Hepatocyte (in vitro differentiated cells): ENCODE data around the gene BOD1.

Source experiments
- EZH2 ChIP-seq: fragments of 200-600 bp; sonication (generic); IDR thresholded peaks from 2 replicates; pipeline ENCODE4 v1.6.1; 2016; ENCODE audit warnings: antibody characterized with exemption, mild to moderate bottlenecking, borderline replicate concordance
- EZH2phosphoT487 ChIP-seq: fragments of 200-600 bp; sonication (generic); IDR thresholded peaks from one replicate; pipeline ENCODE4 v1.6.1; 2018; ENCODE audit warnings: antibody characterized with exemption, mild to moderate bottlenecking, low read depth, moderate library complexity; ENCODE audit not compliant: unreplicated experiment, severe bottlenecking
- TF ChIP-seq, protein P1 (sequence below): fragments of 200-600 bp; sonication (generic); IDR thresholded peaks from 2 replicates; pipeline ENCODE4 v1.5.1; 2016; ENCODE audit warnings: antibody characterized with exemption, mild to moderate bottlenecking; ENCODE audit not compliant: poor library complexity

DNA sequence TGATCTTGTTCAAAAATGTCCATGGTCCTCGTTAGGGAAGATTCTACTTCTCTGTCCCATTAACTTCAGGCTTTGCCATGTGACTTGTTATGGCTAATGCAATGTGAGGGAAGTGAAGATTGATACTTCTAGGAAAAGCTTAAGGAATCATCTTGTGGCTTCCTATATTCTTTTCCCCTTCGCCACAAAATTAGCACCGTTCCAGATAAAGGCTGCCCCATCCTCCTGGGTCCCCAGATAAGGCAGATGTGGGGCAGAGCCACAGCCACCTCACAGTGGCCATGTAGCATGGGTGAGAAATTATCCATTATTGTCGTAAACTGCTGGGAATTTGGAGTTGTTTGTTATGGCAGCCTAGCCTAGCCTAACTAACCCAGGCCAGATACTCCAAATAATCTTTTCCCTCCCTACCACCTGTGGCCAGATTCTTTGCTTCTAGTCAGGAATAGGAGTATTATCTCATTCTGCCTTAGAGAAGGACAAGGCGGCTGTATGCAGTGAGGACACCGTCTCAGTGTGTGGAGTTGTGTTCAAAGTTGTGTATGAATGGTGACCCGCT is 31.9 kb upstream of the BOD1 start:
- TF ChIP-seq, protein P1, sequence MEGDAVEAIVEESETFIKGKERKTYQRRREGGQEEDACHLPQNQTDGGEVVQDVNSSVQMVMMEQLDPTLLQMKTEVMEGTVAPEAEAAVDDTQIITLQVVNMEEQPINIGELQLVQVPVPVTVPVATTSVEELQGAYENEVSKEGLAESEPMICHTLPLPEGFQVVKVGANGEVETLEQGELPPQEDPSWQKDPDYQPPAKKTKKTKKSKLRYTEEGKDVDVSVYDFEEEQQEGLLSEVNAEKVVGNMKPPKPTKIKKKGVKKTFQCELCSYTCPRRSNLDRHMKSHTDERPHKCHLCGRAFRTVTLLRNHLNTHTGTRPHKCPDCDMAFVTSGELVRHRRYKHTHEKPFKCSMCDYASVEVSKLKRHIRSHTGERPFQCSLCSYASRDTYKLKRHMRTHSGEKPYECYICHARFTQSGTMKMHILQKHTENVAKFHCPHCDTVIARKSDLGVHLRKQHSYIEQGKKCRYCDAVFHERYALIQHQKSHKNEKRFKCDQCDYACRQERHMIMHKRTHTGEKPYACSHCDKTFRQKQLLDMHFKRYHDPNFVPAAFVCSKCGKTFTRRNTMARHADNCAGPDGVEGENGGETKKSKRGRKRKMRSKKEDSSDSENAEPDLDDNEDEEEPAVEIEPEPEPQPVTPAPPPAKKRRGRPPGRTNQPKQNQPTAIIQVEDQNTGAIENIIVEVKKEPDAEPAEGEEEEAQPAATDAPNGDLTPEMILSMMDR, result no peak
- TF ChIP-seq EZH2phosphoT487 (no peak), EZH2 (no peak)
